HUDEP-2 (cell line): Measurements from ENCODE around the gene HIPK1.
A peak's percentile ranks its signal among the peaks of the same experiment; 100 is the strongest.

Source experiments
- DNase-seq, 76 experiments: peaks; one replicate each; lab custom pipeline; 2025; ENCODE audit not compliant: unreplicated experiment in 76 of 76; lab: John Stamatoyannopoulos, UW

Gene HIPK1

DNA sequence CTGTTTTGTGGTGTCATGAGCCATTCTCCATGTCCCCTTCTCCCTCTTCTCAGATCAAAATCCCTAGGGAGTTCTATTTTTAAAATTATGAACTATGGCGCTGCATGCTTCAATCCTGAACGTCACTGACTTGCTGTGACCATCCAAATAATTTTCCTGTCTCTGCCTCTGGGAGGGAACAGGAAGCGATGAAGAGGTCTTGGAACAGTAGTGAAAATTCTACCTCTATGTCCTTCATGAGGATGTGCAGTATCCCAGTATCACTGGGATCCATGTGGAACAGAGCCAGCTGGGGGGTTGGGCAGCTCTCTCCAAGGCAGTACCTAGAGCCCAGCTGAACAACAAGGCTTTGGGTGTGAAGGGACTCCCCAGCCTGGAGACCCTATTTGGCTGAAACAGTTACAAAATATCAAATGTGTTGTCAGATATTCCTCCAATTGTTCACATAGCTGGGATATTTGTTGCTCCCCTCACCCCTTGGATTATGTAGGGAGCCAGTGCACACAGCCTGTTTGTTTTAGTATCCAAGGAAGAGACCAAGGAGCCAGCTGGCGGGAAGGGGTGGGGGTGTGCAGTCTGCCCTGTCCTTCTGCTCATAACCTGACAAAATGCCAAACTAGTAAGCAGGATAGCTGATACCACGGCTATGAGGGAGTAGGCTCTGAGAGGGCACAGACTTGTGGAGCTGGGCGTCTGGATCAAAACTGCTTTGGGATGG, 16.4 kb upstream of the HIPK1 start:
- DNase-seq = peak in 66 of 76 experiments; percentile 7 to 82 (median 48)

DNA sequence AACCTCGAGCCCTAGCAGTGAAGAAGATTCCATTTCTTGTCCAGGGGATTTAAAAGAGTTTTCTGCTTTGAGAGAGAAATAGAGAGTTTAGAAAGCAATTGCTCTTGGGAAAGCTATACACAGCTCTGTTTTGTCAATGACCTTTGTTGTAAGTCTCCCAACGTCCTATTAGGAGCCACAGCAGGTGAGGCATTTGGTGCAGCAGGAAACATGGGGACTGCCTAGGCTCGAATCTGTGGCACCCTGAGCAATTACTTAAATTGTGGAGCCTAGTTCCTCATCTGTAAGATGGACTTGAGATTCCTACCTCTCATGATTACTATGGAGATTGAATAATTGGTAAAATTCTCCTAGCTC, 15.8 kb upstream of the HIPK1 start:
- DNase-seq = peak in 3 of 76 experiments; percentile 24 to 48 (median 45)

DNA sequence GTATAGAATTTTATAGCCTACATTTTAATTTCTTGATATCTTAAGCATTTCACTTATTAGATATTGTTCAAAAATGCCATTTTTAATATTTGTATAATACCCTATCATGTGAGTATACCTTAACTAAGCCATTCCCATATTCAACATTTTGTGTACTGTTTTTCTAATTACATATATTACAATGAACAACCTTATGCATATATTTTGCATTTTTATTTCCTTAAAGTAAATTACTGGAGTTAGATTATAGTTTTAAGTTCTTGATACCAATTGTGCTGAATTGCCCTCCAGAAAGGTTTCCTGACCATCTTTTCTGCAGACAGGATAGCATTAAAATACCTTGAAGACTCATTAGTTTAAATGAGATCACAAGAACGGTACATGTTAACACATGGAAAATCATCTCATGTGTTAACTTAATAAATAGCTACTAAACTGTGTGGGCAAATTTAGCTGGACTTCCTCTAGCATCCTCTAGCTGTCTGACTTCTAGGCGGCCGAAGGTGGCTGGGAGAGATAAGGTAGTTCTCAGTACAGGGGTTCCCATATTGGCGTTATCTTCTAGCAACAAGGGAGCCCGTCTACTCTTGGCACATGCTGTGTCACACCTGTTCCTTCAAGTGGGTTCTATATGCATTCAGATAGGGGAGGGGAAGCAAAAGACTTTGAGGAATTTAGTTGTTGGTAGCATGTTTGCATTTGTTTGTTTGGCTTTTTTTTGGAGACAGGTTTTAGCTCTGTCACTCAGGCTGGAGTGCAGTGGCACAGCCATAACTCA, 15.0 kb upstream of the HIPK1 start:
- peak in 74 of 76 experiments; percentile 15 to 97 (median 86) for DNase-seq

DNA sequence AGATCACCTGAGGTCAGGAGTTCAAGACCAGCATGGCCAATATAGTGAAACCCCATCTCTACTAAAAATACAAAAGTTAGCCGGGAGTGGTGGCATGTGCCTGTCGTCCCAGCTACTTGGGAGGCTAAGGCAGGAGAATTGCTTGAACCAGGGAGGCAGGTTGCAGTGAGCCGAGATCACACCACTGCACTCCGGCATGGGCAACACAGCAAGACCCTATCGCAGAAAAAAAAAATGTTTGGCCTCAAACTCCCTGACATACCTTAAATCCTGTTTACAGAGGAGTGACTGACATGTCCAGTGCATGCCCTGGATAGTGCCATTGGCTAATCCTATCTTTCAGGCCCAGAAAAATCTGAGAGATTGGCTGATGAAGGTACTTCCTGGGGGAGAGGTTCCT, 12.2 kb upstream of the HIPK1 start:
- no peak for DNase-seq

DNA sequence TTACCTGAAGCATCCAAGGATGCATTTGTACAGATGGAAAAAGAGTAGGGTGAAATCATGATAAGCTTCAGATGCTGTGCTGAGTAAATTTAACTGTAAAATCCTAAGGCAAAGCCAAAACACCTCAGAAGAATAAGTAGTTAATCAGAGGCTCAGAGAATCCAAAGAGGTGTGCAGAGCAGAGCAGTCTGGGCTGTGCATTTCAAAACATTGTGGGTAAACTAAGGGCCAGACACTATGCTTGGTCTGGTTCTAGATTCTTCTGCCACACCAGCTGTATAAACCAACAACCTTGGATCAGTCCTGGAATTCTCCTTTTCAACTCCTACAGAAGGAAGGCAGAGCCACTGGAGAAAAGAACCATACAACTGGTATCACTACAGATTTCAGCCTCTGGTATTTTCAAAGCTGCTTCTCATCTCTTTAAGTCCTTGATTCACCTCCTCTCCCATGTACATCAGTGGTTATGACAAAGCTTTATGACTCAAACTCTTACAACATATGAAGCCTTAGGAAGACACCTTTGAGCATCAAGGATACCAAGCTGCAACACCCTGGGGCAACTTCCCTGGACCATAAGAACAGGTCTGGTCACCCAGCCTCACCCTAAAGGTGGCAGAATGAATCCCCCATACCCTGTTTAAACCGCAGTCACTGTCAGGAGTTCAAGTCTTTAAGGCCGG, 11.6 kb upstream of the HIPK1 start:
- DNase-seq = no peak

DNA sequence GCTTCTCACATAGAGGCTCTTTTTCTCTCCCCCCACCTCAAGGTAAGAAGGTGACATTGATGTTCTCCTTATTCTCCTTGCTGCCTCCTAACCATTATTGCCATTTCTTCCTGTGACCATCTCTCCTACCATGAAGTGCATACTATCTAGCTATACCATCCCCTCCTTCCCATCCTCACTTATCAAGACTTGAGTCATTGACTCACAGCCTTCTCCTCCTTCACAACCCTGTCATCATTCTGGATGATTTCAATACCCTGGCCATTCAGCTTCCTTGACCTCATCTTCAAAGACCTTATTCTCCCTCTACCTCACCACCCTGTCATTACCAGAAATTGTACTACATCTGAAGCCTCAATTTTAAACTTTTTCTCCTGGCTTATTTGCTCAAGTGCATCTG, 10.9 kb upstream of the HIPK1 start:
- DNase-seq = peak in 4 of 76 experiments; percentile 3 to 18 (median 10)

DNA sequence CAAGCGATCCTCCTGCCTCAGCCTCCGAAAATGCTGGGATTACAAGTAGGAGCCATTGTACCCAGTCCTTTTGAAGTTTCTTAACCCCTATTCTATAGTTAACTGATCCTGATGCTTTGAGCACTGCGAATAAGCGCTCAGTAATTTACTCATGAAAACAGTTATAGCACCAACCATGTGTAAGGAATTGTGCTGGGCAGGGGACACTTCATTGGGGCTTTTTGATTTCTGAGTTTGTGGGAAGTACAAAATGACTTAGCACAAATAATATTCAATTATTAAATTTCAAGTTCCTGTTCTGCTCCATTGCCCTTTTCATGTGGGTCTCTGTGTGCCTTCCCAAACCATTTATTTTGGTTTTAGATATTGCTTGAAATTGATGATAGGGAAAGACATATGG, 6.2 kb upstream of the HIPK1 start:
- DNase-seq = no peak

DNA sequence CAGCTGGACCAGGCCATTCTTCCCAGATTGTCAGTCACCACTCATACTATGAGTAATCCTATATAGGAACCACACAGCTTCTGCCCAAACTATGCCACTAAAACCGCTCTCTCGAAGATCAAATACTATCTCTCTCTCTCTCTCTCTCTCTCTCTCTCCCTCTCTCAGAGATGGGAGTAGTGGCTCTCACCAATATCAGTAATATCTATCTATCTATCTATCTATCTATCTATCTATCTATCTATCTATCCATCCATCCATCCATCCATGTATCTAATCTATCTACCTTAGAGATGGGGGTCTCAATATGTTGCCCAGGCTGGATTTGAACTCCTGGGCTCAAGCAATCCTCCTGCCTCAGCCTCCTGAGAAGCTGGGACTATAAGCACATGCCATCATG, 4.7 kb upstream of the HIPK1 start:
- no peak for DNase-seq

DNA sequence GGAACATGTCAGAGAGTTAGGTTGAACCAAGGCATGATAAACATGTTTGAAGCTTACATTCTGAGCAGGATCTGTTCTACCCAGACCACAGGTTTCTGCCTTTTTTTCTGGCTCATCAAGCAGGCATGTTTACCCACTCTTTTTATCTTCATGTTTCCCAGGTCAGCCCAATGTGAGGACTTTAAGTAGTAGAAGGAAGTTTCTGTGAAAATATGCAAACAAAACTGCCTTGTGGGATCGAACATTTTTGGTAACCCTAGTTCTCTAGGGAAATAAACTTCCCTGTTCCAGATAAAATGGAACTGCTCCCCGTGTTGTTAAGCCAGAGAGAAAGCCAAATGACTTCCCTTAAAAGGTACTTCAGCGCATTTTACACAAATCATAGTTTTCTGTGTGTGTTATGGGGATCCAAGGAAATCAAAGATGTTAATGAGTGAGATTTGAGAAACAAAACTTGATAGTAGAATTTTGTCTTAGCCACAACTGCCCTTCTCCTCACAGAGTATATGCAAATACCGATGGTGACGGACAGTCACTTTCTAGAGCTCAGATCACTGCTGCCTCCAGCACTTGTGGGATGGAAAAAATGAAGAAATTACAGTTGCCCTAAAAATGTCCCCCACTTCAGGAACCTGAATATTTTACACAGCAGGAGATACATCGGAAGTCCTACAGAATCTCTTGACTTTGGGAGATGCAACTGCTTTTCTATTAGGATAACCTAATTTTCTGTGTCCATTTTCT, 765 bp upstream of the HIPK1 start:
- peak in 7 of 76 experiments; percentile 3 to 41 (median 20) for DNase-seq

DNA sequence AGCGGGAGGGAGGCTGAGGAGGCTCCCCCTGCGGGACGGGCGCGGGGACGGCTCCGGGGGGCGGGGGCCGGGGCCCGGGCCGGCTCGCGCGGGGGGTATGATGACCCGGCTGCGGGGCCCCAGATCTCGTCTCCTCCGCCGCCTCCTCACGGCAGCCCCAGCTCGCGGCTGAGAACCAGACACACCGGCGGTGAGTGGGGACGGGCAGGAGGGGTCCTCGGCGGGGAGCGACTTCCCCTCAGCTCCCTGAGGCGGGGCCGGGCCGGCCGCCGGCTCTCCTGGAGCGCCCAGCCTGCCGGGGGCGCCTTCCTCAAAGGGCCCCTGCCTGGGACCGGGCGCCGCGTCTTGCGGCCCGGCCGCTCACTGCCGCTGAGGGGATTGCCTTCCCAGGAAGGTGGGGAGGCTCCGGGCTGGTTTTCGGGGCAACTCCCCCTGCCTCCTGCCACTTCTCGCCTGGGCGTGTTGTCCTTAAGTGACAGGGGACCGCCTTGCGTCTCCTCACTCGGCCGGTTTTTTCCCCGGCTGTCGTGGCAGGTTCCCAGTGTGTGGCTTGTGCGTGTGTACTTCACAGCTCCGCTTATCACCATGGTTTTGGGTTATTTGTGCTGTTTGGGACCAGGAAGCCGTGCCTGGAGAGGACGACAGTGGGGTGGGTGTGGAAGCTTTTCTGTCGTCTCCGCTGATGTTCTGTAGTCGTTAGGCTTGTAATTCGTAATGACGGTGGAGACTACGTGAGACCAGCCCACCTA, 800 bp downstream of the HIPK1 start:
- DNase-seq = peak in 60 of 76 experiments; percentile 6 to 63 (median 36)

DNA sequence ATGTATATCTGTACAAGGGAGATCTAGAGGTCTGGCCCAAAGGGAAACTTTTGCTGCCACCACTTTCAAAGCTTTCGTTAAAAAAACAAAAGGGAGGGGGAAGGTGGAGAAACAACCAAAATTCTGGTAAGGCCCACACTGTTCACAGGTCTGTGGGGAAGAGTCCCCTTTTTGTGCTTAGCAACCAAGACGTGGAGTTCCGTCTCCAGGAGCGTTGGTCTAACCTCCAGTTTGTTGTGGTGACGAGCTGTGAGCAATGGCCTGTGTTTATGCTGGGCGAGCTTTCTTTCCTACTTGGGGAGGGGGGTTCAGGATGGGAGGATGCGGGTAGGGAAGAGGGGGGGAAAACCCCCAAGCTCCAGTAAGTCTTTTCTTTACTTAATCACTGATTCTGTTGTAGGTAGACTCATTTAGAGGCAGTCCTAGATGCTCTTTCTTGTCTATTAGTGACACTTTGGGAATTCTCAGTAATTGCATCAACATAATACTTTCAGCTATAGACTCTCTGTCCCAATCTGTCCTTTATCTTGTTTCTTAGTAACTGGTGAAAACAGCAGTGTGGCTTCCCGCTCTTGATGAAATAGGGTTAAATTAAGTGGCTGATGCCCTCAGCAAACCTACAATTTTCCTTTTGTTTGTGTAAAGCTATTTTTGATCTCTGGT, 1.5 kb downstream of the HIPK1 start:
- peak in 23 of 76 experiments; percentile 9 to 59 (median 25) for DNase-seq

DNA sequence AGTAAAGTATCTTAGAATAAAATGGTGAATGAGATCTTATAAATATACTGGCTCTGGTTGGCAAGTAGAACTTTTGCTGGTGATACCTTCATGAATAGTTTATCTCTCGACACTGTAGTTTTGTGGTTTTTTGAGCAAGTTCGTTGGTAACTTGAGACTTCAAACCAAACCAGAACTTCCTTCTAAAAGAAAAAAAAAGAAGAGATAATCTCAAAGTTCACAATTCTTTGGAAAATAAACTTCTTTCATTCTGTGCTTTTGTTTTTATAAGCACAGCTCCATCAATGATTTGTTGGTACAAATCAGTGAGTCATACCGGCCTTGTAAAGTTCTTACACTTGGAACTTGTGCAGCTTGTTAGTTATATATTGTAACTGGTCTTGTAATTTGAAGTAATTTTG, 2.3 kb downstream of the HIPK1 start:
- DNase-seq = peak in 17 of 76 experiments; percentile 5 to 66 (median 28)

DNA sequence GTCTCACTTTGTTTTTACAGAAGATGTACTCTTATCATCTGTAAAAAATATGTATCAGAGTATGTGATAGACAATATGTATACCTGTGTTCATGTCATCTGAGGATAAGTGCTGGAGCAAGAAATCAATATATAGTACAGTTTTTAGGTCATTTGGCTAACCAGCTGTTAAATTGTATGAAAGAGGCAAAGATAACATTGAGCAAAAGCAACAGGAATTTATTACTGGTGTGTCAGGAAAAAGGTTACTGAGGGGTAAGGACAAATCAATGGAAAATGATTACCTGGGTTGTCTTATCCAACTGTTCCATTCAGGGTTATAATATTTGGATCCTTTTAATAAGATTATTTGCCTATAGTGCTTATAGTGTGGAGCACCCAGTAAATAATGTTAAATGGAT, 4.9 kb downstream of the HIPK1 start:
- DNase-seq = no peak

DNA sequence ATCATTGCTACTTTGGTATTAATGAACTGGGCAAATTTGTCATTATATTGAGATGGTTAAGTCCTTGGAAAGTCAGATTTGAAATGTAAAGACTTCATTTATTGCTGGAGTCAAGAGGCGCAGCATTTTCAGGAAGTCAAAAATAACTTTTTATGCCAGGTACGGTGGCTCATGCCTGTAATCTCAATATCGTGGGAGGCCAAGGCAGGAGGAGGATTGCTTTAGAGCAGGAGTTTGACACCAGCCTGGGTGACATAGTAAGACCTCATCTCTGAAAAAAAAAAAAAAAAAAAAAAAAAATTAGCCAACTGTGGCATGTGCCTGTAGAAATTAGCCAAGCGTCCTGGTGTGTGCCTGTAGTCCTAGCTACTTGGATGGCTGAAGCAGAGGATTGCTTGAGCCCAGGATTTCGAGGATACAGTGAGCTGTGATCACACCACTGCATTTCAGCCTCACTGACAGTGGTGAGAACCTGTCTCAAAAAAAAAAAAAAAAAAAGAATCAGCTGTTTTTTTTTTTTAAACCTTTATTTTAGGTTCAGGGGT, 5.5 kb downstream of the HIPK1 start:
- no peak for DNase-seq

DNA sequence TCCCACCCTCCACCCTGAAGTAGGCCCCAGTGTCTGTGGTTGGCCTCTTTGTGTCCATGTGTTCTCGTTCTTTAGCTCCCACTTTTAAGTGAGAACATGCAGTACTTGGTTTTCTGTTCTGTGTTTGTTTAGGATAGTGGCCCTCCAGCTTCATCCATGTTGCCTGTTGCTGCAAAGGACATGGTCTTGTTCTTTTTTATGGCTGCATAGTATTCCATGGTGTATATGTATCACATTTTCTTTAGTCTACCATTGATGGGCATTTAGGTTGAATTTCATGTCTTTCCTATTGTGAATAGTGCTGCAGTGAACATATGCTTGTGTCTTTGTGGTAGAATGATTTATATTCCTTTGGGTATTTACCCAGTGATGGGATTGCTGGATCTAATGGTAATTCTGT, 6.1 kb downstream of the HIPK1 start:
- no peak for DNase-seq

DNA sequence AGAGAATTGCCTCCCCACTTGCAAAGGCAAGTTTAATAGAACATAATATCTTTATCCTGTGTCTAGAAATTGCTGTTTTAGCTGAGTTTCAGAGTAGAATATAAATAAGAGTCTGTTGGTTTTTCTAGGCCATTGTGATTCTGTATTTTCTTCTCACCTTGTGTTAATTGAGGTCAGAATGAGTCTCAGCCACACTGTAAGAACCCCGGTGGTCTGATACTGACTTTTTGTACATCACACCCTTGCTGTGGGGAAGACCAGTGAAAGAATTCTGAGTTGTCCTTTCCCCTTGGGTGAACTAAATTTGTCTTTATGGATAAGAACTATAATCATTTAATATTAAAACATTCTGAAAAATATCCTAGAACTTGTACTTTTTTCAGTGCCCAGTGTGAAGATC, 6.8 kb downstream of the HIPK1 start:
- DNase-seq = no peak

DNA sequence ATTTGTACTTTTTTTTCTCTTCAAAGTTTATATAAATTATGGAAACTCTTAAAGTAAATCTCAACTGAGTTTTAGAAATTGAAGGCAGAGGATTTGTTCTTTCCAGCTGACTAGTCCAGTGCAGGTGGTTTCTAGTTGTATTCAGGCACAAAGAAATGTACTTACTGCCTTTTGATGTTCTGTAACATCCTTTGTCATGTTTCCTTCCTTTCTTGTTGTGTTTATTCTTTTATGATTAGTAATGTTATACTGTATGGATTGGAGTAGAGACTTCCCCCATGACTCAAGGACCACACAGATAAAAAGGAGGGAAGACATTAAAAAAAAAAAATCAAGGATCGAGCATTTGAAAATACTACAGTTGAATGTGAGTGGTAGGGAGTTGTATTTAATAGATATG, 8.0 kb downstream of the HIPK1 start:
- no peak for DNase-seq

DNA sequence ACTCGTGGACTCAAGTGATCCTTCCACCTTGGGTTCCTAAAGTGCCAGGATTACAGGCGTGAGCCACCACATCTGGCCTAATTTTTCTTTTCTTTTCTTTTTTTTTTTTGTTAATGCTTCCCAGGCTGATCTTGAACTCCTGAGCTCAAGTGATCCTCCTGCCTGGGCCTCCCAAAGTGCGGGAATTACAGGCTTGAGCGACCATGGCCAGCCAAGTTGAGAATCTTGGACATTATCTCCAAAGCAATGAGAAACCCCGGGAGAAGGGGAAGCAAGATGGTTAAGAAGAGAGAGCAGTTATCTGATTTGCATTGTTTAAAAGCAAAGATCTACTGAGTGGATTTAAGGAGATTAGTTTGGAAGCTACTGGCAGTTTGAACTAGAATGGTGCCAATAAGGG, 9.1 kb downstream of the HIPK1 start:
- DNase-seq = no peak
